GM23338 (cell line): ENCODE measurements around the gene MRPS31. TPM values are rescaled to one million over a fixed set of nuclear protein-coding genes. Genes with fewer than 3 reads are reported as not detected.

Source experiments
- CREB1 ChIP-seq: fragments of 250-450 bp; sonication (Bioruptor Pico); IDR thresholded peaks from 2 replicates; pipeline ENCODE4 v1.5.0; 2020; ENCODE audit warnings: low read depth, mild to moderate bottlenecking, moderate library complexity
- EZH2phosphoT487 ChIP-seq: fragments of 200-600 bp; sonication (generic); IDR thresholded peaks from one replicate; pipeline ENCODE4 v1.8.1; 2018; ENCODE audit warnings: antibody characterized with exemption; ENCODE audit not compliant: unreplicated experiment
- microRNA counts: library from miRNA; unstranded; fragments of <30 nt; microRNA quantifications from one replicate; lab custom pipeline; 2017
- microRNA-seq: library from miRNA; unstranded; fragments of <30 nt; microRNA quantifications from one replicate; pipeline ENCODE4, GENCODE V29; 2017
- polyA plus RNA-seq: library from polyadenylated mRNA; unstranded; fragments of >200 nt; fragmentation: Nextera tagmentation; extraction: Ambion mirVana; gene quantifications from 2 replicates; pipeline ENCODE4 v1.2.1, GENCODE V29; 2016
- small RNA-seq: library from RNA; depleted of rRNA; stranded (forward); fragments of <200 nt; gene quantifications from one replicate; pipeline ENCODE3, GENCODE V24; 2014; ENCODE audit warnings: low replicate concordance
- total RNA-seq: library from RNA; depleted of rRNA; stranded (reverse); fragments of >200 nt; shearing (Covaris generic); gene quantifications from 2 replicates; pipeline ENCODE4 v1.2.3, GENCODE V29; 2014; rRNA removed

Gene MRPS31
- total and polyA plus RNA-seq, 2 experiments from 2014 or later = 26.8 to 62.7 TPM

GRCh38 chr13:40679480-40679985 lies 91.5 kb downstream of the MRPS31 start (continued):
- TF ChIP-seq CREB1 (CRISPR knock-in tag) = no peak
- TF ChIP-seq EZH2phosphoT487 = no peak

MicroRNA genes within 50 kb of the gene (microRNA counts, 767-probe panel; counts per million panel counts)
- microRNA hsa-miR-320d (lab: Ali Mortazavi, UCI) (not detected), microRNA hsa-miR-621 (lab: Ali Mortazavi, UCI) (not detected)

Small RNA genes lying within 50 kb of the gene (microRNA-seq; reads per million reads assigned to microRNA genes)
- gene MIR320D1 (not detected), gene MIR621 (not detected)

Small RNA genes lying within 50 kb of the gene (small RNA-seq; reads per million reads assigned to genes)
- gene MIR320D1 = not detected
- gene MIR621 = not detected
- not detected for gene RF00017

Other genes starting within 250 kb of the MRPS31 start
- 66.2 and 68.0 TPM in 2 replicates for gene FOXO1, start 104.5 kb downstream of the MRPS31 start, total RNA-seq
- gene FOXO1, start 104.5 kb downstream of the MRPS31 start, polyA plus RNA-seq = 32.1 and 32.4 TPM in 2 replicates
- gene SLC25A15, start 18.4 kb upstream of the MRPS31 start, total RNA-seq = 32.6 and 32.8 TPM in 2 replicates
- gene SLC25A15, start 18.4 kb upstream of the MRPS31 start, polyA plus RNA-seq = 6.5 and 7.3 TPM in 2 replicates
- gene ELF1, start 248.1 kb upstream of the MRPS31 start, total RNA-seq = 11.4 and 12.7 TPM in 2 replicates
- 5.4 and 7.0 TPM in 2 replicates for gene ELF1, start 248.1 kb upstream of the MRPS31 start, polyA plus RNA-seq